Measurements from ENCODE around the gene CRABP2.

CRABP2 gene

DNA sequence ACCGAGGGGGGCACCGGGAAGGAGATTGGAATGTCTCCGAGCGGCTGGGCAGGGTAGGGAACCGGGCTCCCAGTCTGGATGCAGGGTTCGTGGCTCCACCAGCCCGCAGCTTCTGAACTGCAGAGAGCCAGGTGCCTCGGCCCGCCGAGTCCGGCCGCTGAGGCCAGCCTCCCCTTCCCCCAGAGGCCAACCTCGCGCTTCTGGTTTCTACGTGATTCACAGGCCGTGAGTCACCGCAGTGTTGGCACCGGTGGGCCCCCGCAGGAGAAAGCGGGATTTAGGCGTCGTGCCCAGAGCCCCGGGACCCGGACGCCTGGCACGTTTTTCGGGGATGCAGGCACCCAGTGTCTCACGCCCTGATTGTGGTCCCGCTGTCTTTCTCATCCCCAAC, 458 bp downstream of the CRABP2 start:
- Histone ChIP-seq H2AFZ (ENCODE audit: low read depth, low read length) (no peak overlapping the region), H3K4me1 (ENCODE audit: low read length) (peaks cover 10% of the 10 kb centered on the region; the same call in 1 of the 2 replicates), H3K9me3 (ENCODE audit: insufficient read depth, low read length) (no peaks in the 10 kb centered on the region), H3K4me3 (ENCODE audit: low read length) (no peak overlapping the region), H3K27me3 (ENCODE audit: low read depth, low read length) (peaks cover 21% of the 10 kb centered on the region), H3K9ac (ENCODE audit: low read length) (no peak overlapping the region), H3K4me2 (ENCODE audit: low read length) (no peak overlapping the region), H4K20me1 (ENCODE audit: insufficient read depth, low read length) (no peaks in the 10 kb centered on the region), H3K79me2 (ENCODE audit: low read length) (no peaks in the 10 kb centered on the region), H3K36me3 (replicated peaks; ENCODE audit: low read depth, low read length) (no peaks in the 10 kb centered on the region), H3K27ac (ENCODE audit: low read length) (no peak overlapping the region)
- no peak for TF ChIP-seq EZH2phosphoT487 (IDR thresholded peaks at IDR 0.05; ENCODE audit: low read depth)
- TF ChIP-seq, protein P1, sequence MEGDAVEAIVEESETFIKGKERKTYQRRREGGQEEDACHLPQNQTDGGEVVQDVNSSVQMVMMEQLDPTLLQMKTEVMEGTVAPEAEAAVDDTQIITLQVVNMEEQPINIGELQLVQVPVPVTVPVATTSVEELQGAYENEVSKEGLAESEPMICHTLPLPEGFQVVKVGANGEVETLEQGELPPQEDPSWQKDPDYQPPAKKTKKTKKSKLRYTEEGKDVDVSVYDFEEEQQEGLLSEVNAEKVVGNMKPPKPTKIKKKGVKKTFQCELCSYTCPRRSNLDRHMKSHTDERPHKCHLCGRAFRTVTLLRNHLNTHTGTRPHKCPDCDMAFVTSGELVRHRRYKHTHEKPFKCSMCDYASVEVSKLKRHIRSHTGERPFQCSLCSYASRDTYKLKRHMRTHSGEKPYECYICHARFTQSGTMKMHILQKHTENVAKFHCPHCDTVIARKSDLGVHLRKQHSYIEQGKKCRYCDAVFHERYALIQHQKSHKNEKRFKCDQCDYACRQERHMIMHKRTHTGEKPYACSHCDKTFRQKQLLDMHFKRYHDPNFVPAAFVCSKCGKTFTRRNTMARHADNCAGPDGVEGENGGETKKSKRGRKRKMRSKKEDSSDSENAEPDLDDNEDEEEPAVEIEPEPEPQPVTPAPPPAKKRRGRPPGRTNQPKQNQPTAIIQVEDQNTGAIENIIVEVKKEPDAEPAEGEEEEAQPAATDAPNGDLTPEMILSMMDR (IDR thresholded peaks at IDR 0.05; ENCODE audit: low read depth, low read length) = no peak

DNA sequence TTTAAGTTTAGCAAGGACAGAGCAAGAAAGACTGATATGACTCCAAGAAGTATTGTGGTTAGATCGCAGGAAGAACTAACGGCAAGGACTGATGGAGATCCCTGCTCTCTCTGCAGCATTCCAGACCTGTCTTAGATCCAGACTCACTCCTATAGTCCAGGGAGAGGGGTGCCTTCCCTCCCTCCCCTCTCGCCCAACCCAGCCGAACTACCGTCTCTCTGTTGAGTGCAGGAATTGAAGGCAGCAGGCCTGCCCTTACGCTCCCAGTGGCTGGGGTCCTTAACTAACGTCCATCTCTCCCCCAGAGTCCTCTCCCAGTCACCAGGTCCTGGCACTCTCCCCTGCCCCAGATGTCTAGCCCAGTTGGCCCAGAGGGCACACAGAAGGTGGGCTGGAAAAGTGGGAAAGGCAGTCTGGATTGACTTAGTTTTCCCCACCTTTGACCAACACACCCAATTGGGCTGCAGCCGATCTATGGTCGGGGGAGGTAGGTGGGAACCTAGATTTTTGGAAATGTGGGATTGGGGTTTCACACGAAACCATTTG, 1.1 kb downstream of the CRABP2 start:
- no peaks in the 10 kb centered on the region for H3K36me3 ChIP-seq (replicated peaks; ENCODE audit: low read depth, low read length)
- H3K4me1 ChIP-seq (ENCODE audit: low read length) = peaks cover 10% of the 10 kb centered on the region; the same call in 1 of the 2 replicates
- H3K79me2 ChIP-seq (ENCODE audit: low read length) = no peaks in the 10 kb centered on the region
- H3K9ac ChIP-seq (ENCODE audit: low read length) = no peak overlapping the region
- no peak overlapping the region for H3K27ac ChIP-seq (ENCODE audit: low read length)
- H3K27me3 ChIP-seq (ENCODE audit: low read depth, low read length) = peaks cover 21% of the 10 kb centered on the region
- TF ChIP-seq EZH2phosphoT487 (IDR thresholded peaks at IDR 0.05; ENCODE audit: low read depth) = no peak
- H3K9me3 ChIP-seq (ENCODE audit: insufficient read depth, low read length) = no peaks in the 10 kb centered on the region
- H3K4me2 ChIP-seq (ENCODE audit: low read length) = no peak overlapping the region
- no peaks in the 10 kb centered on the region for H4K20me1 ChIP-seq (ENCODE audit: insufficient read depth, low read length)
- H3K4me3 ChIP-seq (ENCODE audit: low read length) = no peak overlapping the region
- no peak overlapping the region for H2AFZ ChIP-seq (ENCODE audit: low read depth, low read length)

- H2AFZ ChIP-seq (ENCODE audit: low read depth, low read length) = no peak overlapping the region
- no peaks in the 10 kb centered on the region for H3K9me3 ChIP-seq (ENCODE audit: insufficient read depth, low read length)
- H4K20me1 ChIP-seq (ENCODE audit: insufficient read depth, low read length) = no peaks in the 10 kb centered on the region
- H3K9ac ChIP-seq (ENCODE audit: low read length) = no peak overlapping the region
- H3K27ac ChIP-seq (ENCODE audit: low read length) = no peak overlapping the region
- H3K4me1 ChIP-seq (ENCODE audit: low read length) = peaks cover 10% of the 10 kb centered on the region; the same call in 1 of the 2 replicates
- TF ChIP-seq EZH2phosphoT487 (IDR thresholded peaks at IDR 0.05; ENCODE audit: low read depth) = no peak
- TF ChIP-seq, protein P1 (IDR thresholded peaks at IDR 0.05; ENCODE audit: low read depth, low read length) = peak; percentile 9; the same call in 1 of the 2 replicates
- H3K27me3 ChIP-seq (ENCODE audit: low read depth, low read length) = peaks cover 21% of the 10 kb centered on the region
- no peak overlapping the region for H3K4me2 ChIP-seq (ENCODE audit: low read length)
- H3K79me2 ChIP-seq (ENCODE audit: low read length) = no peaks in the 10 kb centered on the region
- H3K36me3 ChIP-seq (replicated peaks; ENCODE audit: low read depth, low read length) = no peaks in the 10 kb centered on the region
- no peak overlapping the region for H3K4me3 ChIP-seq (ENCODE audit: low read length)
Observed at GRCh38 chr1:156703741-156704140, 1.6 kb downstream of the CRABP2 start.

GRCh38 chr1:156703336-156703735, 2.0 kb downstream of the CRABP2 start:
- Histone ChIP-seq H3K9me3 (ENCODE audit: insufficient read depth, low read length) (no peaks in the 10 kb centered on the region), H3K27ac (ENCODE audit: low read length) (no peak overlapping the region), H3K79me2 (ENCODE audit: low read length) (no peaks in the 10 kb centered on the region), H3K27me3 (ENCODE audit: low read depth, low read length) (peaks cover 21% of the 10 kb centered on the region), H4K20me1 (ENCODE audit: insufficient read depth, low read length) (no peaks in the 10 kb centered on the region), H3K4me2 (ENCODE audit: low read length) (no peak overlapping the region), H3K9ac (ENCODE audit: low read length) (no peak overlapping the region), H3K4me3 (ENCODE audit: low read length) (no peak overlapping the region), H2AFZ (ENCODE audit: low read depth, low read length) (no peak overlapping the region), H3K4me1 (ENCODE audit: low read length) (peaks cover 10% of the 10 kb centered on the region; the same call in 1 of the 2 replicates), H3K36me3 (replicated peaks; ENCODE audit: low read depth, low read length) (no peaks in the 10 kb centered on the region)
- no peak for TF ChIP-seq EZH2phosphoT487 (IDR thresholded peaks at IDR 0.05; ENCODE audit: low read depth)
- TF ChIP-seq, protein P1 (IDR thresholded peaks at IDR 0.05; ENCODE audit: low read depth, low read length) = no peak
